C4-2B (cell line): ENCODE results near the gene LRFN2.

Experiments used
- ZFX ChIP-seq: fragments of 450-650 bp; IDR thresholded peaks from 2 replicates; pipeline ENCODE4 v1.6.1; 2017
- TF ChIP-seq, protein P1 (sequence below): fragments of 450-650 bp; conservative IDR thresholded peaks from 2 replicates; pipeline ENCODE4 v1.5.1; 2017; ENCODE audit warnings: mild to moderate bottlenecking

DNA sequence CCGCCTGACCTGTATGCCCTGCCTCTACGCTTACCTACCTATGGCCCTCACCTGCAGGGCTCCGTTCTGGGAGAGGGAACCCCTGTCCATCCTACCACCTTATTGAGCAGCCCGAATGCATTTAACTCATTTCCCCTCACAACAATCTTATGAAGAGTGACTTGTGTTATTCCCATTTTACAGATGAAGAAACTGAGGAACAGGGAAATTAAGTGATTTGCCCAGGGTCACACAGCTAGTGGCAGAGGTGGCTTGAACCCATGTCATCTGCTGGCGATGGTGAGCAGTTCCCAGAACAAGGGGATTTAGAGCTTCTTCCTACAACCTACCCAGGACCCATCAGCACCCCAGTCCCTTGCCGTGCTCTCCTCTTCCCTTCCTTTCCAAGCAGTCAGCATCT is 42.3 kb upstream of the LRFN2 start:
- TF ChIP-seq, protein P1, sequence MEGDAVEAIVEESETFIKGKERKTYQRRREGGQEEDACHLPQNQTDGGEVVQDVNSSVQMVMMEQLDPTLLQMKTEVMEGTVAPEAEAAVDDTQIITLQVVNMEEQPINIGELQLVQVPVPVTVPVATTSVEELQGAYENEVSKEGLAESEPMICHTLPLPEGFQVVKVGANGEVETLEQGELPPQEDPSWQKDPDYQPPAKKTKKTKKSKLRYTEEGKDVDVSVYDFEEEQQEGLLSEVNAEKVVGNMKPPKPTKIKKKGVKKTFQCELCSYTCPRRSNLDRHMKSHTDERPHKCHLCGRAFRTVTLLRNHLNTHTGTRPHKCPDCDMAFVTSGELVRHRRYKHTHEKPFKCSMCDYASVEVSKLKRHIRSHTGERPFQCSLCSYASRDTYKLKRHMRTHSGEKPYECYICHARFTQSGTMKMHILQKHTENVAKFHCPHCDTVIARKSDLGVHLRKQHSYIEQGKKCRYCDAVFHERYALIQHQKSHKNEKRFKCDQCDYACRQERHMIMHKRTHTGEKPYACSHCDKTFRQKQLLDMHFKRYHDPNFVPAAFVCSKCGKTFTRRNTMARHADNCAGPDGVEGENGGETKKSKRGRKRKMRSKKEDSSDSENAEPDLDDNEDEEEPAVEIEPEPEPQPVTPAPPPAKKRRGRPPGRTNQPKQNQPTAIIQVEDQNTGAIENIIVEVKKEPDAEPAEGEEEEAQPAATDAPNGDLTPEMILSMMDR: no peak
- no peak for TF ChIP-seq ZFX
